DOHH2 (cell line): ENCODE results near the gene NABP1.

Experiments used
- H3F3A ChIP-seq: fragments of 200-600 bp; sonication (generic), shearing (Covaris generic); 2 replicates; pipeline ENCODE4 v1.6.0; 2016; ENCODE audit warnings: antibody characterized with exemption, mild to moderate bottlenecking; ENCODE audit not compliant: control insufficient read depth, insufficient read depth
- H3K27ac ChIP-seq: fragments of 200-600 bp; sonication (generic); 2 replicates; pipeline ENCODE4 v1.5.1; 2014; ENCODE audit warnings: low read depth, mild to moderate bottlenecking, low read length, moderate library complexity
- H3K27me3 ChIP-seq: fragments of 200-600 bp; sonication (generic); 2 replicates; pipeline ENCODE4 v1.6.1; 2014; ENCODE audit warnings: mild to moderate bottlenecking, low read length, mixed read lengths; ENCODE audit not compliant: control insufficient read depth
- H3K36me3 ChIP-seq: fragments of 200-600 bp; sonication (generic); 2 replicates; pipeline ENCODE4 v1.6.1; 2014; ENCODE audit warnings: mild to moderate bottlenecking, low read length, moderate library complexity, mixed read lengths; ENCODE audit not compliant: control insufficient read depth
- H3K4me1 ChIP-seq: fragments of 200-600 bp; sonication (generic); 2 replicates; pipeline ENCODE4 v1.6.1; 2014; ENCODE audit warnings: mild to moderate bottlenecking, low read length, mixed read lengths; ENCODE audit not compliant: control insufficient read depth
- H3K4me2 ChIP-seq: fragments of 200-600 bp; sonication (generic); 2 replicates; pipeline ENCODE4 v1.6.0; 2014; ENCODE audit warnings: mild to moderate bottlenecking, low read length, moderate library complexity
- H3K4me3 ChIP-seq: fragments of 200-600 bp; sonication (generic); 2 replicates; pipeline ENCODE4 v1.5.1; 2014; ENCODE audit warnings: mild to moderate bottlenecking, low read length, mixed read lengths
- H3K79me2 ChIP-seq: fragments of 200-600 bp; sonication (generic); 2 replicates; pipeline ENCODE4 v1.6.1; 2014; ENCODE audit warnings: mild to moderate bottlenecking, low read length, mixed read lengths; ENCODE audit not compliant: control insufficient read depth
- H3K9me2 ChIP-seq: fragments of 200-600 bp; sonication (generic); replicated peaks from 2 replicates; pipeline ENCODE4 v1.6.1; 2014; ENCODE audit warnings: mild to moderate bottlenecking, low read length, mixed read lengths; ENCODE audit not compliant: control insufficient read depth
- H3K9me3 ChIP-seq: fragments of 200-600 bp; sonication (generic); 2 replicates; pipeline ENCODE4 v1.6.1; 2014; ENCODE audit warnings: antibody characterized with exemption, low read length, mixed read lengths; ENCODE audit not compliant: control insufficient read depth, insufficient read depth
- H4K20me1 ChIP-seq: fragments of 200-600 bp; sonication (generic); 2 replicates; pipeline ENCODE4 v1.6.0; 2014; ENCODE audit warnings: low read depth, mild to moderate bottlenecking, antibody characterized with exemption, low read length, moderate library complexity; ENCODE audit not compliant: control insufficient read depth, insufficient read depth
- EZH2phosphoT487 ChIP-seq: fragments of 200-600 bp; sonication (generic); IDR thresholded peaks from 2 replicates; pipeline ENCODE4 v1.6.1; 2017; ENCODE audit warnings: borderline replicate concordance, mild to moderate bottlenecking, antibody characterized with exemption, low read length, moderate library complexity, mixed read lengths
- TF ChIP-seq, protein P1 (sequence below): fragments of 200-600 bp; sonication (generic); IDR thresholded peaks from one replicate; pipeline ENCODE4 v1.5.1; 2014; ENCODE audit warnings: antibody characterized with exemption, mild to moderate bottlenecking, low read depth, low read length; ENCODE audit not compliant: poor library complexity, severe bottlenecking

The NABP1 gene

GRCh38 chr2:191686066-191686465 is 8.1 kb downstream of the NABP1 start:
- peaks cover 11% of the 10 kb centered on the region for H3K79me2 ChIP-seq
- no peak overlapping the region for H3K27ac ChIP-seq
- TF ChIP-seq, protein P1, sequence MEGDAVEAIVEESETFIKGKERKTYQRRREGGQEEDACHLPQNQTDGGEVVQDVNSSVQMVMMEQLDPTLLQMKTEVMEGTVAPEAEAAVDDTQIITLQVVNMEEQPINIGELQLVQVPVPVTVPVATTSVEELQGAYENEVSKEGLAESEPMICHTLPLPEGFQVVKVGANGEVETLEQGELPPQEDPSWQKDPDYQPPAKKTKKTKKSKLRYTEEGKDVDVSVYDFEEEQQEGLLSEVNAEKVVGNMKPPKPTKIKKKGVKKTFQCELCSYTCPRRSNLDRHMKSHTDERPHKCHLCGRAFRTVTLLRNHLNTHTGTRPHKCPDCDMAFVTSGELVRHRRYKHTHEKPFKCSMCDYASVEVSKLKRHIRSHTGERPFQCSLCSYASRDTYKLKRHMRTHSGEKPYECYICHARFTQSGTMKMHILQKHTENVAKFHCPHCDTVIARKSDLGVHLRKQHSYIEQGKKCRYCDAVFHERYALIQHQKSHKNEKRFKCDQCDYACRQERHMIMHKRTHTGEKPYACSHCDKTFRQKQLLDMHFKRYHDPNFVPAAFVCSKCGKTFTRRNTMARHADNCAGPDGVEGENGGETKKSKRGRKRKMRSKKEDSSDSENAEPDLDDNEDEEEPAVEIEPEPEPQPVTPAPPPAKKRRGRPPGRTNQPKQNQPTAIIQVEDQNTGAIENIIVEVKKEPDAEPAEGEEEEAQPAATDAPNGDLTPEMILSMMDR: no peak
- no peak overlapping the region for H3K4me2 ChIP-seq
- no peaks in the 10 kb centered on the region for H3K9me2 ChIP-seq
- H3K27me3 ChIP-seq: no peaks in the 10 kb centered on the region; the same call in 1 of the 2 replicates
- H3K4me1 ChIP-seq: peaks cover 20% of the 10 kb centered on the region
- H3F3A ChIP-seq: peaks cover 21% of the 10 kb centered on the region
- H4K20me1 ChIP-seq: no peaks in the 10 kb centered on the region; the same call in 1 of the 2 replicates
- H3K4me3 ChIP-seq: no peak overlapping the region
- peaks cover 72% of the 10 kb centered on the region for H3K36me3 ChIP-seq
- H3K9me3 ChIP-seq: no peaks in the 10 kb centered on the region

DNA sequence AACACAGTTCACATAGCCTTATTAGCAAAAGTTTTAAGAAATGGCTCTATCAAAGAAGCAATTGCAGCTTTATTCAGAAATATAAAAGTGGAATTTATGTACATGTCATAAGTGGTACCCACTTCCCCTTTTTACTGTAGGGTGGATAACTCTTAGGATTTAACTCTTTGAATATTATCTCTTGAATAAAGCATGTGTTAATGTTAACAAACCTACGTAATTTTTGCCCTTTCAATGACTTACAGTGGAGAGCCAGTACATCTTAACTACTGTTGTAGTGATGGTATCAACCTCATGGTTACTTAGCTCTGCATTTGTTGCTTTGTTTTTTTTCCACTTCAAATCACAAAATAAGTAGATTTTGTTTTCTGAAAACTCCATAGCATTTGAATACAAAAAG is 8.8 kb downstream of the NABP1 start:
- Histone ChIP-seq H3K4me3 (no peak overlapping the region), H4K20me1 (no peaks in the 10 kb centered on the region; the same call in 1 of the 2 replicates), H3K27me3 (peaks cover 5% of the 10 kb centered on the region; the same call in 1 of the 2 replicates), H3K36me3 (peaks cover 66% of the 10 kb centered on the region), H3K27ac (no peak overlapping the region), H3K9me3 (no peaks in the 10 kb centered on the region), H3K79me2 (peaks cover 6% of the 10 kb centered on the region; the same call in 1 of the 2 replicates), H3K4me2 (no peak overlapping the region), H3F3A (peaks cover 20% of the 10 kb centered on the region), H3K9me2 (no peaks in the 10 kb centered on the region), H3K4me1 (peaks cover 16% of the 10 kb centered on the region)
- TF ChIP-seq, protein P1: no peak
- TF ChIP-seq EZH2phosphoT487: no peak

- Histone ChIP-seq H4K20me1 (no peaks in the 10 kb centered on the region; the same call in 1 of the 2 replicates), H3K9me3 (no peaks in the 10 kb centered on the region), H3K79me2 (no peaks in the 10 kb centered on the region), H3K4me1 (peaks cover 16% of the 10 kb centered on the region), H3K36me3 (peaks cover 56% of the 10 kb centered on the region), H3K9me2 (no peaks in the 10 kb centered on the region), H3K27ac (no peak overlapping the region), H3K27me3 (peaks cover 5% of the 10 kb centered on the region; the same call in 1 of the 2 replicates), H3K4me2 (no peak overlapping the region), H3K4me3 (no peak overlapping the region), H3F3A (peaks cover 20% of the 10 kb centered on the region)
- TF ChIP-seq EZH2phosphoT487: no peak
- TF ChIP-seq, protein P1: no peak
These were observed 9.9 kb downstream of the NABP1 start for GRCh38 chr2:191687867-191688266.
